Measurements from ENCODE around the gene PRKAG1.
A peak's percentile ranks its signal among the peaks of the same experiment; 100 is the strongest.
"Not testable (repeated sequence)": the region's sequence is repeated elsewhere in the genome, so short reads cannot be mapped to it uniquely, and the experiment has no call there.

PRKAG1 gene

GRCh38 chr12:49018261-49019119 is at the start of gene PRKAG1:
PRKAG1 (minus strand) TSS chr12:49018776; CDS start chr12:49018740, 36 bp downstream.
- Histone ChIP-seq H3K36me3 (replicated peaks; ENCODE audit: low read depth, low read length) (peaks cover 16% of the 10 kb centered on the region), H3K27me3 (ENCODE audit: low read depth, low read length) (no peaks in the 10 kb centered on the region), H3K4me1 (ENCODE audit: low read length) (peaks cover 16% of the 10 kb centered on the region), H3K9ac (ENCODE audit: low read length) (peak within 1 kb of the TSS; percentile 90), H4K20me1 (ENCODE audit: insufficient read depth, low read length) (0 out of 2 replicates have a peak, but pooled peaks cover 4% of the 10 kb centered on the region), H3K9me3 (ENCODE audit: insufficient read depth, low read length) (no peaks in the 10 kb centered on the region), H3K4me3 (ENCODE audit: low read length) (peak within 1 kb of the TSS; percentile 91), H3K79me2 (ENCODE audit: low read length) (peaks cover 19% of the 10 kb centered on the region), H3K27ac (ENCODE audit: low read length) (peak within 1 kb of the TSS; percentile 81), H3K4me2 (ENCODE audit: low read length) (peak within 1 kb of the TSS; percentile 89), H2AFZ (ENCODE audit: low read depth, low read length) (peak within 1 kb of the TSS; percentile 35; the same call in 1 of the 2 replicates)
- TF ChIP-seq EZH2phosphoT487 (IDR thresholded peaks at IDR 0.05; ENCODE audit: low read depth): no peak
- TF ChIP-seq, protein P1, sequence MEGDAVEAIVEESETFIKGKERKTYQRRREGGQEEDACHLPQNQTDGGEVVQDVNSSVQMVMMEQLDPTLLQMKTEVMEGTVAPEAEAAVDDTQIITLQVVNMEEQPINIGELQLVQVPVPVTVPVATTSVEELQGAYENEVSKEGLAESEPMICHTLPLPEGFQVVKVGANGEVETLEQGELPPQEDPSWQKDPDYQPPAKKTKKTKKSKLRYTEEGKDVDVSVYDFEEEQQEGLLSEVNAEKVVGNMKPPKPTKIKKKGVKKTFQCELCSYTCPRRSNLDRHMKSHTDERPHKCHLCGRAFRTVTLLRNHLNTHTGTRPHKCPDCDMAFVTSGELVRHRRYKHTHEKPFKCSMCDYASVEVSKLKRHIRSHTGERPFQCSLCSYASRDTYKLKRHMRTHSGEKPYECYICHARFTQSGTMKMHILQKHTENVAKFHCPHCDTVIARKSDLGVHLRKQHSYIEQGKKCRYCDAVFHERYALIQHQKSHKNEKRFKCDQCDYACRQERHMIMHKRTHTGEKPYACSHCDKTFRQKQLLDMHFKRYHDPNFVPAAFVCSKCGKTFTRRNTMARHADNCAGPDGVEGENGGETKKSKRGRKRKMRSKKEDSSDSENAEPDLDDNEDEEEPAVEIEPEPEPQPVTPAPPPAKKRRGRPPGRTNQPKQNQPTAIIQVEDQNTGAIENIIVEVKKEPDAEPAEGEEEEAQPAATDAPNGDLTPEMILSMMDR (IDR thresholded peaks at IDR 0.05; ENCODE audit: low read depth, low read length): peak; percentile 43

- H3K27me3 ChIP-seq (ENCODE audit: low read depth, low read length): no peaks in the 10 kb centered on the region
- H3K27ac ChIP-seq (ENCODE audit: low read length): no peak overlapping the region
- no peak for TF ChIP-seq EZH2phosphoT487 (IDR thresholded peaks at IDR 0.05; ENCODE audit: low read depth)
- TF ChIP-seq, protein P1 (IDR thresholded peaks at IDR 0.05; ENCODE audit: low read depth, low read length): no peak
- no peak overlapping the region for H2AFZ ChIP-seq (ENCODE audit: low read depth, low read length)
- no peak overlapping the region for H3K9ac ChIP-seq (ENCODE audit: low read length)
- H3K36me3 ChIP-seq (replicated peaks; ENCODE audit: low read depth, low read length): no peaks in the 10 kb centered on the region
- peaks cover 14% of the 10 kb centered on the region for H3K4me1 ChIP-seq (ENCODE audit: low read length)
- no peak overlapping the region for H3K4me3 ChIP-seq (ENCODE audit: low read length)
- no peaks in the 10 kb centered on the region for H3K9me3 ChIP-seq (ENCODE audit: insufficient read depth, low read length)
- peaks cover 10% of the 10 kb centered on the region for H3K79me2 ChIP-seq (ENCODE audit: low read length)
- H3K4me2 ChIP-seq (ENCODE audit: low read length): no peak overlapping the region
- H4K20me1 ChIP-seq (ENCODE audit: insufficient read depth, low read length): no peaks in the 10 kb centered on the region
Observed at GRCh38 chr12:49066120-49066519, 47.5 kb upstream of the PRKAG1 start.

GRCh38 chr12:49064767-49065152 is 46.2 kb upstream of the PRKAG1 start:
- H3K4me2 ChIP-seq (ENCODE audit: low read length): no peak overlapping the region
- peaks cover 10% of the 10 kb centered on the region for H3K4me1 ChIP-seq (ENCODE audit: low read length)
- no peaks in the 10 kb centered on the region for H4K20me1 ChIP-seq (ENCODE audit: insufficient read depth, low read length)
- H2AFZ ChIP-seq (ENCODE audit: low read depth, low read length): no peak overlapping the region
- no peaks in the 10 kb centered on the region for H3K9me3 ChIP-seq (ENCODE audit: insufficient read depth, low read length)
- no peak overlapping the region for H3K27ac ChIP-seq (ENCODE audit: low read length)
- H3K79me2 ChIP-seq (ENCODE audit: low read length): peaks cover 23% of the 10 kb centered on the region
- H3K9ac ChIP-seq (ENCODE audit: low read length): no peak overlapping the region
- no peak for TF ChIP-seq EZH2phosphoT487 (IDR thresholded peaks at IDR 0.05; ENCODE audit: low read depth)
- TF ChIP-seq, protein P1 (IDR thresholded peaks at IDR 0.05; ENCODE audit: low read depth, low read length): no peak
- no peak overlapping the region for H3K4me3 ChIP-seq (ENCODE audit: low read length)
- H3K27me3 ChIP-seq (ENCODE audit: low read depth, low read length): no peaks in the 10 kb centered on the region
- H3K36me3 ChIP-seq (replicated peaks; ENCODE audit: low read depth, low read length): no peaks in the 10 kb centered on the region

DNA sequence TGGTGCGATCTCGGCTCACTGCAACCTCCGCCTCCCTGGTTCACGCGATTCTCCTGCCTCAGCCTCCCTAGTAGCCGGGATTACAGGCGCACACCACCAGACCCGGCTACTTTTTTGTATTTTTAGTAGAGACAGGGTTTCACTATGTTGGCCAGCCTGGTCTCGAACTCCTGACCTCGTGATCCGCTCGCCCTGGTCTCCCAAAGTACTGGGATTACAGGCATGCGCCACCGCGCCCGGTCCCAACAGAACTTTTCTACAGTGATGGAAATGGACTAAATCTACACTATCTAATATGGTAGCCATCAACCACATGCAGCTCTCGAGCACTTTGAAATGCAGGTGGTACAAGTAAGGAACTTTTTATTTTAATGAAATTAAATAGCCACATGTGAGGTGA is 43.3 kb upstream of the PRKAG1 start:
- H3K36me3 ChIP-seq (replicated peaks; ENCODE audit: low read depth, low read length); H2AFZ ChIP-seq (ENCODE audit: low read depth, low read length); H3K27ac ChIP-seq (ENCODE audit: low read length); H3K9me3 ChIP-seq (ENCODE audit: insufficient read depth, low read length); H3K27me3 ChIP-seq (ENCODE audit: low read depth, low read length); H3K4me3 ChIP-seq (ENCODE audit: low read length); H3K9ac ChIP-seq (ENCODE audit: low read length): not testable (repeated sequence)
- Histone ChIP-seq H3K79me2 (ENCODE audit: low read length) (peaks cover 46% of the 10 kb centered on the region), H3K4me1 (ENCODE audit: low read length) (peaks cover 24% of the 10 kb centered on the region), H3K4me2 (ENCODE audit: low read length) (peak overlapping the region; percentile 97; the same call in 1 of the 2 replicates), H4K20me1 (ENCODE audit: insufficient read depth, low read length) (peaks cover 26% of the 10 kb centered on the region)

All from OCI-LY3 (cell line).